GM18520 (cell line): ENCODE measurements around the gene KCNK6.
"Not testable (repeated sequence)": the region's sequence is repeated elsewhere in the genome, so short reads cannot be mapped to it uniquely, and the experiment has no call there.

Source experiments
- ATAC-seq: cut with Tn5 transposase; IDR thresholded peaks from one replicate; pipeline ENCODE4 v1.9.1; 2021; ENCODE audit not compliant: unreplicated experiment

The KCNK6 gene

GRCh38 chr19:38321646-38322196 lies 2.1 kb downstream of the KCNK6 start:
- no peak for ATAC-seq

- ATAC-seq = no peak
These were observed 3.6 kb downstream of the KCNK6 start for GRCh38 chr19:38323291-38323690.

GRCh38 chr19:38324431-38324830 lies 4.8 kb downstream of the KCNK6 start:
- no peak for ATAC-seq

- ATAC-seq = no peak
These were observed 6.9 kb downstream of the KCNK6 start for GRCh38 chr19:38326591-38326990.

GRCh38 chr19:38329651-38330050 lies 10.0 kb downstream of the KCNK6 start:
- no peak for ATAC-seq

GRCh38 chr19:38331728-38332127 lies 12.1 kb downstream of the KCNK6 start:
- ATAC-seq = no peak

- no peak for ATAC-seq
These were observed 13.6 kb downstream of the KCNK6 start for GRCh38 chr19:38333245-38333644.

GRCh38 chr19:38335949-38336637 lies 16.4 kb downstream of the KCNK6 start:
- peak; percentile 63 for ATAC-seq

GRCh38 chr19:38336638-38337359 lies 17.2 kb downstream of the KCNK6 start:
- ATAC-seq = peak; percentile 25

GRCh38 chr19:38337360-38337653 lies 17.7 kb downstream of the KCNK6 start:
- no peak for ATAC-seq

- not testable (repeated sequence) for ATAC-seq
These were observed 19.4 kb downstream of the KCNK6 start for GRCh38 chr19:38339011-38339410.

- no peak for ATAC-seq
These were observed 21.3 kb downstream of the KCNK6 start for GRCh38 chr19:38340927-38341326.

GRCh38 chr19:38346837-38347236 lies 27.2 kb downstream of the KCNK6 start:
- ATAC-seq = no peak

GRCh38 chr19:38350883-38351282 lies 31.2 kb downstream of the KCNK6 start:
- no peak for ATAC-seq

GRCh38 chr19:38351865-38352395 lies 32.3 kb downstream of the KCNK6 start:
- ATAC-seq = no peak

- ATAC-seq = no peak
These were observed 33.0 kb downstream of the KCNK6 start for GRCh38 chr19:38352611-38353010.

GRCh38 chr19:38355728-38356725 lies 36.4 kb downstream of the KCNK6 start:
- no peak for ATAC-seq

GRCh38 chr19:38358071-38358470 lies 38.4 kb downstream of the KCNK6 start:
- no peak for ATAC-seq

GRCh38 chr19:38359242-38360021 lies 39.8 kb downstream of the KCNK6 start:
- ATAC-seq = no peak

GRCh38 chr19:38360351-38360750 lies 40.7 kb downstream of the KCNK6 start:
- ATAC-seq = no peak
